Ovary (tissue), 9 donors: ENCODE data around the gene SHBG. TPM values are rescaled to one million over a fixed set of nuclear protein-coding genes. Genes with fewer than 3 reads are reported as not detected.

Experiments
- DNase-seq, 5 donors: peaks; one replicate each; pipeline ENCODE4 v3.0.0-alpha.2; 2019 to 2020
- H3K27ac ChIP-seq, 2 donors: fragments of 200-600 bp; one replicate each; pipeline versions ENCODE4 v1.5.1 to v1.8.0; 2019 to 2022
- H3K27me3 ChIP-seq: fragments of 200-600 bp; one replicate; pipeline ENCODE4 v1.8.0; 2022
- H3K36me3 ChIP-seq: fragments of 200-600 bp; sonication (generic); one replicate; pipeline ENCODE4 v1.5.1; 2019
- H3K4me1 ChIP-seq: one replicate; pipeline ENCODE4 v1.8.1; 2013; ENCODE audit warnings: mild to moderate bottlenecking, moderate library complexity; ENCODE audit not compliant: insufficient read depth
- H3K4me3 ChIP-seq: fragments of 200-600 bp; sonication (generic); one replicate; pipeline ENCODE4 v1.5.1; 2017
- H3K9me3 ChIP-seq, 2 donors: fragments of 200-600 bp in 1 of 2; sonication (generic) in 1 of 2; one replicate each; pipeline versions ENCODE4 v1.5.1 to v1.8.1; 2013 to 2019; ENCODE audit warnings: mild to moderate bottlenecking in 1 of 2, moderate library complexity in 1 of 2
- EP300 ChIP-seq: sonication (generic); formaldehyde crosslinking; IDR thresholded peaks from one replicate; pipeline ENCODE4 v1.6.1; 2017; ENCODE audit warnings: antibody characterized with exemption
- POLR2A ChIP-seq: fragments of 450-650 bp; IDR thresholded peaks from one replicate; pipeline ENCODE4 v1.6.1; 2017; ENCODE audit warnings: antibody characterized with exemption, mild to moderate bottlenecking, moderate library complexity
- WGBS, 3 donors: extraction: QIAGEN DNeasy Blood & Tissue Kit in 1 of 3; methylation state at CpG; one replicate each; pipeline versions ENCODE4 v1.1.5 to v1.1.7; 2013 to 2017; 5-methylcytosine and 5-hydroxymethylcytosine counted together
- intact Hi-C, 4 donors: fragments of 100-400 bp; cut with DNase I; formaldehyde crosslinking; loops; one replicate each; pipeline versions ENCODE4 v1.11.0 to v1.15.1; 2022 to 2023
- polyA plus RNA-seq, 2 donors: library from polyadenylated mRNA; stranded (reverse); fragments of 200-250 nt in 1 of 2; fragments of 350-450 nt in 1 of 2; fragmentation: Illumina TruSeq in 1 of 2; extraction: RNeasy Lipid Tissue Mini Kit (QIAGEN cat#74804) in 1 of 2; gene quantifications; one replicate each; pipeline ENCODE4 v1.2.3, GENCODE V29; 2013 to 2014
- small RNA-seq: library from RNA; depleted of rRNA; stranded (forward); fragments of <200 nt; gene quantifications from one replicate; pipeline ENCODE3, GENCODE V24; 2016
- total RNA-seq, 7 donors: library from RNA; depleted of rRNA in 2 of 7; stranded (reverse); fragments of >200 nt in 2 of 7; fragmentation: NEBNext Ultra II Directional in 3 of 7; extraction: Animal tissue kit (Norgen Biotek cat#: 25700) in 3 of 7; gene quantifications; one replicate each; pipeline versions ENCODE4 v1.1.0 to v1.2.4, GENCODE V29; 2016 to 2023
- TF ChIP-seq, protein P1 (sequence below), 3 donors: fragments of 450-650 bp in 2 of 3; fragments of 200-600 bp in 1 of 3; IDR thresholded peaks; one replicate each; pipeline versions ENCODE4 v1.5.1 to v1.8.0; 2016 to 2022; ENCODE audit warnings: antibody characterized with exemption in 3 of 3, mild to moderate bottlenecking in 1 of 3
- donor health status: DM: no; HTN: no; CAD: no; lungs with moderate emphysema.
- donor health status: DM: no; HTN: no; CAD: no.
- donor health status: Bipolar disorder and iron deficiency.
- donor health status: DM: yes; HTN: yes; CAD: no.
- donor health status: DM: no; HTN: no; CAD: no.
- donor health status: DM: yes; HTN: yes; CAD: no.

Gene SHBG
- total and polyA plus RNA-seq, 9 donors, result 0.63 to 1.3 (median 0.92) TPM

DNA sequence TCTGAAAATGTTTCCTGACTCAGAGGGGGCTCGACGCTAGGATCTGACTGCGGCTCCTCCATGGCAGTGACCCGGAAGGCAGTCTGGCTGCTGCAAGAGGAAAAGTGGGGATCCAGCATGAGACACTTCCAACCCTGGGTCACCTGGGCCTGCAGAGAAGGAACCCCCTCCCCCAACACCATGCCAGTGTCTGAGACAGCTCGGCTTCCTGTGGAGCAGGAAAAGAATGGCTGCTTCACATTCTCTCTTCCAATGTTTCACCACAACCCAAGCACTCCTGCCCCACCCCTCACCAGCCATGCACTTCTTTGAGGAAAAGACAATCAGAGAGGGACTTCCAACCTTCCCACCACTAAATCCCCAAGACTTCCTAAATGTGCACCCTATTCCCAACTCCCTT, 46.6 kb downstream of the SHBG start:
- Histone ChIP-seq H3K4me3 (no peak overlapping the region), H3K9me3 (no peaks in the 10 kb centered on the region), H3K36me3 (no peaks in the 10 kb centered on the region), H3K27me3 (no peaks in the 10 kb centered on the region), H3K4me1 (no peaks in the 10 kb centered on the region), H3K27ac (no peak overlapping the region)
- no peak for DNase-seq
- WGBS, 3 donors, result 83 to 92% (median 87%) methylated on average over 5 of the region's 5 CpGs
- TF ChIP-seq POLR2A (no peak), EP300 (no peak)
- TF ChIP-seq, protein P1, sequence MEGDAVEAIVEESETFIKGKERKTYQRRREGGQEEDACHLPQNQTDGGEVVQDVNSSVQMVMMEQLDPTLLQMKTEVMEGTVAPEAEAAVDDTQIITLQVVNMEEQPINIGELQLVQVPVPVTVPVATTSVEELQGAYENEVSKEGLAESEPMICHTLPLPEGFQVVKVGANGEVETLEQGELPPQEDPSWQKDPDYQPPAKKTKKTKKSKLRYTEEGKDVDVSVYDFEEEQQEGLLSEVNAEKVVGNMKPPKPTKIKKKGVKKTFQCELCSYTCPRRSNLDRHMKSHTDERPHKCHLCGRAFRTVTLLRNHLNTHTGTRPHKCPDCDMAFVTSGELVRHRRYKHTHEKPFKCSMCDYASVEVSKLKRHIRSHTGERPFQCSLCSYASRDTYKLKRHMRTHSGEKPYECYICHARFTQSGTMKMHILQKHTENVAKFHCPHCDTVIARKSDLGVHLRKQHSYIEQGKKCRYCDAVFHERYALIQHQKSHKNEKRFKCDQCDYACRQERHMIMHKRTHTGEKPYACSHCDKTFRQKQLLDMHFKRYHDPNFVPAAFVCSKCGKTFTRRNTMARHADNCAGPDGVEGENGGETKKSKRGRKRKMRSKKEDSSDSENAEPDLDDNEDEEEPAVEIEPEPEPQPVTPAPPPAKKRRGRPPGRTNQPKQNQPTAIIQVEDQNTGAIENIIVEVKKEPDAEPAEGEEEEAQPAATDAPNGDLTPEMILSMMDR (IDR thresholded peaks at IDR 0.05), result no peak
- intact Hi-C loops, result no loop called here

- H3K4me1 ChIP-seq, result no peaks in the 10 kb centered on the region
- H3K9me3 ChIP-seq, result no peaks in the 10 kb centered on the region
- H3K27me3 ChIP-seq, result no peaks in the 10 kb centered on the region
- no peaks in the 10 kb centered on the region for H3K36me3 ChIP-seq
- intact Hi-C loops, result no loop called here
- TF ChIP-seq EP300 (no peak), POLR2A (no peak)
- TF ChIP-seq, protein P1 (IDR thresholded peaks at IDR 0.05), result no peak
- WGBS, 3 donors, result 76 to 79% (median 76%) methylated on average over 10 of the region's 10 CpGs
- no peak for DNase-seq
- H3K27ac ChIP-seq, result no peak overlapping the region
- no peak overlapping the region for H3K4me3 ChIP-seq
Observed at GRCh38 chr17:7677388-7678067, 47.6 kb downstream of the SHBG start.

Small RNAs within 50 kb of the gene (small RNA-seq; reads per million reads assigned to genes)
- not detected for gene CD68

Other genes with a start within 250 kb of the SHBG start
- gene TNK1, start 249.0 kb upstream of the SHBG start, total RNA-seq, result 1 to 10 TPM; 5.0 to 8.3 (median 6.4) TPM
- gene TNK1, start 249.0 kb upstream of the SHBG start, polyA plus RNA-seq, result 1 to 10 TPM in 1 of 2 donors, under 1 TPM in 1; 0.85 to 3.6 TPM
- gene PLSCR3, start 235.6 kb upstream of the SHBG start, total RNA-seq, result 10 to 100 TPM; 11.0 to 52.4 (median 33.8) TPM
- 10 to 100 TPM in 1 of 2 donors, 1 to 10 TPM in 1; 7.1 to 40.9 TPM for gene PLSCR3, start 235.6 kb upstream of the SHBG start, polyA plus RNA-seq
- 100 to 1,000 TPM in 2 of 7 donors, 10 to 100 TPM in 5; 57.0 to 133 (median 85.2) TPM for gene TMEM256, start 226.0 kb upstream of the SHBG start, total RNA-seq
- 100 to 1,000 TPM in 1 of 2 donors, 10 to 100 TPM in 1; 44.0 to 128 TPM for gene TMEM256, start 226.0 kb upstream of the SHBG start, polyA plus RNA-seq
- gene NLGN2, start 222.3 kb upstream of the SHBG start, total RNA-seq, result 10 to 100 TPM; 11.4 to 76.2 (median 53.9) TPM
- 10 to 100 TPM; 16.9 to 30.2 TPM for gene NLGN2, start 222.3 kb upstream of the SHBG start, polyA plus RNA-seq
- gene SPEM1, start 209.8 kb upstream of the SHBG start, total RNA-seq, result not detected
- not detected for gene SPEM1, start 209.8 kb upstream of the SHBG start, polyA plus RNA-seq
- gene SPEM2, start 204.5 kb upstream of the SHBG start, total RNA-seq, result not detected
- gene SPEM2, start 204.5 kb upstream of the SHBG start, polyA plus RNA-seq, result not detected
- gene SPEM3, start 201.3 kb upstream of the SHBG start, total RNA-seq, result not detected
- not detected for gene SPEM3, start 201.3 kb upstream of the SHBG start, polyA plus RNA-seq
- gene TMEM102, start 194.7 kb upstream of the SHBG start, total RNA-seq, result 1 to 10 TPM in 5 of 7 donors, under 1 TPM in 2; 0.43 to 8.3 (median 1.5) TPM
- 1 to 10 TPM in 1 of 2 donors, under 1 TPM in 1; 0.61 to 1.2 TPM for gene TMEM102, start 194.7 kb upstream of the SHBG start, polyA plus RNA-seq
- gene FGF11, start 190.6 kb upstream of the SHBG start, total RNA-seq, result 1 to 10 TPM in 2 of 7 donors, under 1 TPM in 5; 0.10 to 4.2 (median 0.61) TPM
- 1 to 10 TPM in 1 of 2 donors, under 1 TPM in 1; 0.25 to 5.1 TPM for gene FGF11, start 190.6 kb upstream of the SHBG start, polyA plus RNA-seq
- 10 to 100 TPM in 2 of 7 donors, 1 to 10 TPM in 5; 3.2 to 13.5 (median 7.6) TPM for gene CHRNB1, start 185.1 kb upstream of the SHBG start, total RNA-seq
- gene CHRNB1, start 185.1 kb upstream of the SHBG start, polyA plus RNA-seq, result 1 to 10 TPM; 5.9 to 7.8 TPM
- 100 to 1,000 TPM in 3 of 7 donors, 10 to 100 TPM in 4; 39.3 to 123 (median 85.5) TPM for gene ZBTB4, start 150.5 kb upstream of the SHBG start, total RNA-seq
- gene ZBTB4, start 150.5 kb upstream of the SHBG start, polyA plus RNA-seq, result 10 to 100 TPM; 53.8 to 84.5 TPM
- not detected for gene SLC35G6, start 148.7 kb upstream of the SHBG start, total RNA-seq
- not detected for gene SLC35G6, start 148.7 kb upstream of the SHBG start, polyA plus RNA-seq
- 100 to 1,000 TPM in 2 of 7 donors, 10 to 100 TPM in 5; 39.5 to 110 (median 88.2) TPM for gene POLR2A, start 145.8 kb upstream of the SHBG start, total RNA-seq
- 10 to 100 TPM; 26.7 to 74.5 TPM for gene POLR2A, start 145.8 kb upstream of the SHBG start, polyA plus RNA-seq
- gene TNFSF12, start 81.1 kb upstream of the SHBG start, total RNA-seq, result 10 to 100 TPM; 37.3 to 78.3 (median 59.6) TPM
- 10 to 100 TPM; 26.6 to 70.1 TPM for gene TNFSF12, start 81.1 kb upstream of the SHBG start, polyA plus RNA-seq
- 10 to 100 TPM; 10.4 to 38.8 (median 21.7) TPM for gene TNFSF13, start 71.4 kb upstream of the SHBG start, total RNA-seq
- gene TNFSF13, start 71.4 kb upstream of the SHBG start, polyA plus RNA-seq, result 10 to 100 TPM; 16.9 to 33.1 TPM
- 10 to 100 TPM; 31.2 to 44.2 (median 42.1) TPM for gene SENP3, start 68.2 kb upstream of the SHBG start, total RNA-seq
- 100 to 1,000 TPM in 1 of 2 donors, 10 to 100 TPM in 1; 45.6 to 104 TPM for gene SENP3, start 68.2 kb upstream of the SHBG start, polyA plus RNA-seq
- 10 to 100 TPM in 5 of 7 donors, 1 to 10 TPM in 2; 5.2 to 72.0 (median 14.8) TPM for gene CD68, start 50.5 kb upstream of the SHBG start, total RNA-seq
- gene CD68, start 50.5 kb upstream of the SHBG start, polyA plus RNA-seq, result 100 to 1,000 TPM in 1 of 2 donors, 10 to 100 TPM in 1; 22.2 to 132 TPM
- 10 to 100 TPM; 13.0 to 60.1 (median 19.6) TPM for gene MPDU1, start 46.3 kb upstream of the SHBG start, total RNA-seq
- 10 to 100 TPM; 26.2 to 87.9 TPM for gene MPDU1, start 46.3 kb upstream of the SHBG start, polyA plus RNA-seq
- gene SOX15, start 40.0 kb upstream of the SHBG start, total RNA-seq, result 10 to 100 TPM in 3 of 7 donors, 1 to 10 TPM in 4; 5.0 to 17.3 (median 9.6) TPM
- 10 to 100 TPM in 1 of 2 donors, 1 to 10 TPM in 1; 2.7 to 15.8 TPM for gene SOX15, start 40.0 kb upstream of the SHBG start, polyA plus RNA-seq
- 10 to 100 TPM; 13.8 to 32.3 (median 24.2) TPM for gene FXR2, start 15.2 kb upstream of the SHBG start, total RNA-seq
- gene FXR2, start 15.2 kb upstream of the SHBG start, polyA plus RNA-seq, result 10 to 100 TPM; 26.6 to 36.1 TPM
- gene SAT2, start 2.3 kb upstream of the SHBG start, total RNA-seq, result 100 to 1,000 TPM in 6 of 7 donors, 10 to 100 TPM in 1; 89.5 to 195 (median 145) TPM
- gene SAT2, start 2.3 kb upstream of the SHBG start, polyA plus RNA-seq, result 100 to 1,000 TPM; 133 to 235 TPM
- gene ATP1B2, start 20.8 kb downstream of the SHBG start, total RNA-seq, result 10 to 100 TPM in 5 of 7 donors, 1 to 10 TPM in 2; 3.6 to 74.5 (median 34.1) TPM
- 10 to 100 TPM; 15.3 to 35.1 TPM for gene ATP1B2, start 20.8 kb downstream of the SHBG start, polyA plus RNA-seq
- 100 to 1,000 TPM in 1 of 7 donors, 10 to 100 TPM in 6; 16.3 to 124 (median 73.5) TPM for gene TP53, start 57.4 kb downstream of the SHBG start, total RNA-seq
- 10 to 100 TPM; 29.7 to 43.7 TPM for gene TP53, start 57.4 kb downstream of the SHBG start, polyA plus RNA-seq
- gene WRAP53, start 58.3 kb downstream of the SHBG start, total RNA-seq, result 10 to 100 TPM in 1 of 7 donors, 1 to 10 TPM in 6; 1.1 to 10.1 (median 6.9) TPM
- 1 to 10 TPM; 4.3 to 6.1 TPM for gene WRAP53, start 58.3 kb downstream of the SHBG start, polyA plus RNA-seq
- 10 to 100 TPM in 1 of 7 donors, 1 to 10 TPM in 6; 1.6 to 11.7 (median 3.3) TPM for gene EFNB3, start 75.1 kb downstream of the SHBG start, total RNA-seq
- gene EFNB3, start 75.1 kb downstream of the SHBG start, polyA plus RNA-seq, result 1 to 10 TPM; 5.1 to 5.9 TPM
- gene DNAH2, start 87.6 kb downstream of the SHBG start, total RNA-seq, result 10 to 100 TPM in 1 of 7 donors, 1 to 10 TPM in 5, under 1 TPM in 1; 0.88 to 10.3 (median 2.7) TPM
- gene DNAH2, start 87.6 kb downstream of the SHBG start, polyA plus RNA-seq, result 1 to 10 TPM; 1.0 to 2.5 TPM
- 10 to 100 TPM; 13.7 to 80.8 (median 71.9) TPM for gene KDM6B, start 204.1 kb downstream of the SHBG start, total RNA-seq
- 10 to 100 TPM in 1 of 2 donors, 1 to 10 TPM in 1; 9.1 to 36.9 TPM for gene KDM6B, start 204.1 kb downstream of the SHBG start, polyA plus RNA-seq
- 10 to 100 TPM in 3 of 7 donors, 1 to 10 TPM in 4; 2.1 to 11.9 (median 8.2) TPM for gene TMEM88, start 224.9 kb downstream of the SHBG start, total RNA-seq
- gene TMEM88, start 224.9 kb downstream of the SHBG start, polyA plus RNA-seq, result 10 to 100 TPM in 1 of 2 donors, 1 to 10 TPM in 1; 5.5 to 17.8 TPM
- gene NAA38, start 227.4 kb downstream of the SHBG start, total RNA-seq, result 10 to 100 TPM; 46.4 to 82.8 (median 54.6) TPM
- gene NAA38, start 227.4 kb downstream of the SHBG start, polyA plus RNA-seq, result 10 to 100 TPM in 1 of 2 donors, 1 to 10 TPM in 1; 4.6 to 59.1 TPM
- 10 to 100 TPM in 6 of 7 donors, 1 to 10 TPM in 1; 7.0 to 18.8 (median 16.1) TPM for gene CYB5D1, start 227.9 kb downstream of the SHBG start, total RNA-seq
- 10 to 100 TPM; 10.8 to 22.2 TPM for gene CYB5D1, start 227.9 kb downstream of the SHBG start, polyA plus RNA-seq